ENCODE data around the gene MRPL14.

GRCh38 chr6:44078219-44078826, 48.9 kb downstream of the MRPL14 start:
- TF ChIP-seq CTCF (IDR thresholded peaks at IDR 0.05) (no peak), EZH2 (IDR thresholded peaks at IDR 0.05) (no peak), EZH2phosphoT487 (IDR thresholded peaks at IDR 0.05) (no peak)

All from neural progenitor cell (in vitro differentiated cells).